HEK293 (cell line): Measurements from ENCODE around the gene OLFM2.

Experiments
- EGR2 ChIP-seq: fragments of 450-650 bp; formaldehyde crosslinking; IDR thresholded peaks from 2 replicates; pipeline ENCODE4 v1.5.1; 2016; ENCODE audit warnings: low read depth, missing biosample characterization, missing genetic modification characterization
- FEZF1 ChIP-seq: fragments of 450-650 bp; formaldehyde crosslinking; IDR thresholded peaks from 2 replicates; pipeline ENCODE4 v1.5.1; 2016; ENCODE audit warnings: missing biosample characterization, missing genetic modification characterization
- GLIS2 ChIP-seq: fragments of 450-650 bp; formaldehyde crosslinking; IDR thresholded peaks from 2 replicates; pipeline ENCODE4 v1.5.1; 2016; ENCODE audit warnings: missing biosample characterization, missing genetic modification characterization
- HOXD13 ChIP-seq: sonication (generic); formaldehyde crosslinking; IDR thresholded peaks from 2 replicates; pipeline ENCODE4 v1.8.0; 2022; ENCODE audit warnings: missing genetic modification reagents, borderline replicate concordance
- KLF10 ChIP-seq: fragments of 450-650 bp; IDR thresholded peaks from 2 replicates; pipeline ENCODE4 v1.5.1; 2018; ENCODE audit warnings: missing biosample characterization, mild to moderate bottlenecking, missing genetic modification characterization
- MZF1 ChIP-seq: fragments of 450-650 bp; formaldehyde crosslinking; IDR thresholded peaks from 2 replicates; pipeline ENCODE4 v1.5.1; 2017; ENCODE audit warnings: missing biosample characterization, missing genetic modification characterization, borderline replicate concordance
- REPIN1 ChIP-seq: fragments of 450-650 bp; formaldehyde crosslinking; IDR thresholded peaks from 2 replicates; pipeline ENCODE4 v1.5.1; 2017; ENCODE audit warnings: missing biosample characterization, missing genetic modification characterization, low read depth
- SP7 ChIP-seq: fragments of 450-650 bp; formaldehyde crosslinking; IDR thresholded peaks from 2 replicates; pipeline ENCODE4 v1.5.1; 2016; ENCODE audit warnings: missing biosample characterization, missing genetic modification characterization
- ZBTB7A ChIP-seq: fragments of 450-650 bp; formaldehyde crosslinking; IDR thresholded peaks from 2 replicates; pipeline ENCODE4 v1.5.1; 2016; ENCODE audit warnings: low read depth, missing biosample characterization, missing genetic modification characterization
- ZFP41 ChIP-seq: fragments of 450-650 bp; formaldehyde crosslinking; IDR thresholded peaks from 2 replicates; pipeline ENCODE4 v1.5.1; 2016; ENCODE audit warnings: missing biosample characterization, missing genetic modification characterization, borderline replicate concordance
- ZNF133 ChIP-seq: fragments of 450-650 bp; formaldehyde crosslinking; IDR thresholded peaks from 2 replicates; pipeline ENCODE4 v1.5.1; 2016; ENCODE audit warnings: missing biosample characterization, missing genetic modification characterization
- ZNF140 ChIP-seq: fragments of 450-650 bp; formaldehyde crosslinking; IDR thresholded peaks from 2 replicates; pipeline ENCODE4 v1.5.1; 2016; ENCODE audit warnings: missing biosample characterization, missing genetic modification characterization
- ZNF169 ChIP-seq: fragments of 450-650 bp; formaldehyde crosslinking; IDR thresholded peaks from 2 replicates; pipeline ENCODE4 v1.5.1; 2016; ENCODE audit warnings: missing biosample characterization, missing genetic modification characterization
- ZNF202 ChIP-seq: fragments of 450-650 bp; formaldehyde crosslinking; IDR thresholded peaks from 2 replicates; pipeline ENCODE4 v1.5.1; 2016; ENCODE audit warnings: missing biosample characterization, missing genetic modification characterization, borderline replicate concordance
- ZNF274 ChIP-seq, 2 experiments: fragments of 200-500 bp in 1 of 2; fragments of 450-650 bp in 1 of 2; sonication (Bioruptor generic) in 1 of 2; formaldehyde crosslinking in 1 of 2; IDR thresholded peaks; 2 replicates each; pipeline versions ENCODE4 v1.5.1 to v1.6.1; 2014 to 2016; ENCODE audit warnings: borderline replicate concordance in 1 of 2, inconsistent platforms in 1 of 2, low read length in 1 of 2, missing biosample characterization in 1 of 2, missing genetic modification characterization in 1 of 2
- ZNF292 ChIP-seq: fragments of 450-650 bp; formaldehyde crosslinking; IDR thresholded peaks from 2 replicates; pipeline ENCODE4 v1.5.1; 2016; ENCODE audit warnings: low read depth, missing biosample characterization, missing genetic modification characterization, borderline replicate concordance
- ZNF37A ChIP-seq: fragments of 450-650 bp; IDR thresholded peaks from 2 replicates; pipeline ENCODE4 v1.5.1; 2018; ENCODE audit warnings: missing biosample characterization, missing genetic modification characterization
- ZNF510 ChIP-seq: fragments of 450-650 bp; formaldehyde crosslinking; IDR thresholded peaks from 2 replicates; pipeline ENCODE4 v1.5.1; 2018; ENCODE audit warnings: mild to moderate bottlenecking, missing genetic modification characterization, missing biosample characterization; ENCODE audit not compliant: insufficient replicate concordance
- ZNF600 ChIP-seq: fragments of 450-650 bp; formaldehyde crosslinking; IDR thresholded peaks from 2 replicates; pipeline ENCODE4 v1.5.1; 2016; ENCODE audit warnings: missing biosample characterization, missing genetic modification characterization
- ZNF747 ChIP-seq: fragments of 450-650 bp; formaldehyde crosslinking; IDR thresholded peaks from 2 replicates; pipeline ENCODE4 v1.5.1; 2016; ENCODE audit warnings: missing biosample characterization, missing genetic modification characterization
- TF ChIP-seq, protein P1 (sequence below): fragments of 450-650 bp; formaldehyde crosslinking; IDR thresholded peaks from 2 replicates; pipeline ENCODE4 v1.5.1; 2017; ENCODE audit warnings: missing biosample characterization, missing genetic modification characterization
- TF ChIP-seq, protein P2 (sequence below): fragments of 450-650 bp; formaldehyde crosslinking; IDR thresholded peaks from 2 replicates; pipeline ENCODE4 v1.5.1; 2016; ENCODE audit warnings: missing biosample characterization, missing genetic modification characterization
- TF ChIP-seq, protein P3 (sequence below): fragments of 450-650 bp; formaldehyde crosslinking; IDR thresholded peaks from 2 replicates; pipeline ENCODE4 v1.5.1; 2017; ENCODE audit warnings: missing biosample characterization, missing genetic modification characterization
- TF ChIP-seq, protein P4 (sequence below): fragments of 450-650 bp; formaldehyde crosslinking; optimal IDR thresholded peaks from 2 replicates; pipeline ENCODE3; 2016; ENCODE audit warnings: missing biosample characterization, mild to moderate bottlenecking, missing genetic modification characterization
- TF ChIP-seq, protein P5 (sequence below): sonication (generic); formaldehyde crosslinking; IDR thresholded peaks from 2 replicates; pipeline ENCODE4 v1.8.1; 2022; ENCODE audit warnings: mild to moderate bottlenecking, moderate library complexity, missing genetic modification reagents
- TF ChIP-seq, protein P6 (sequence below): fragments of 450-650 bp; formaldehyde crosslinking; IDR thresholded peaks from 2 replicates; pipeline ENCODE4 v1.5.1; 2016; ENCODE audit warnings: missing biosample characterization, missing genetic modification characterization
- TF ChIP-seq, protein P7 (sequence below): fragments of 450-650 bp; formaldehyde crosslinking; IDR thresholded peaks from 2 replicates; pipeline ENCODE4 v1.5.1; 2016; ENCODE audit warnings: missing biosample characterization, missing genetic modification characterization

The OLFM2 gene

DNA sequence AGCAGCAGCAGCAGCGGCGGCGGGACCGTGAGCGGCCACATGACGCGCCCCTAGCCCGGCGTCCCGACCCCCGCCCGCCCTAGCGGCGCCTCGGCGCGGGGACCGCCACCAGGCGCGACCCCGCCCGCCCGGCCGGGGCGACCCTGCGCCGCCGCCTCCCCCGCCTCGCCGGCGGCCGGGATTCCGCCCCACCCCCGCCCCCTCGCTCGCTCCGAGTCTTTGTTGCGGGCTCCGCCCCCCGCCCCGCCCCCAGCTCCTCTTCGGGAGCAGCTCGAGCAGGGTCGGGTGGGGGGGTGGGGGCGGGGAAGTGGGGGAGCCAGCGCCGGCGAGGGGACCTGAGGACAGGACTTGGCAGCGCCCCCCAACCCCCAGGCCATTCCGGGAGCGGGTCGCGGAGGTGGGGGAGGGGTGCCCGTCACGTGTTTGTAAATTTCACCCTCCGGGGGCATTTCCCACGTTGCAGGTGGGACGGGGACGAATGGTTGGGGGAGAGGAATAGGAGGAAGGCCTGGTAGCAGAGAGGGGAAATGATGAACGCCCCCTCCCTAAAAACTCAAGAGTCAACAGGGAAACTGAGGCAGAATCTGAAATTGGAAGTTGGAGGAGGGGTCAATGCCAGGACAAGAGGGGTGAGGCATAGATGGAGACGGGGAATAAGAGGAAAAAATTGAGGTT is at the start of gene OLFM2 (continued):
- TF ChIP-seq ZNF37A (tag by site-specific recombination) (no peak), ZNF600 (tag by site-specific recombination) (no peak), FEZF1 (tag by site-specific recombination) (no peak), GLIS2 (tag by site-specific recombination) (no peak), ZNF169 (tag by site-specific recombination) (no peak), ZNF133 (no peak), SP7 (tag by site-specific recombination) (0 out of 2 replicates have a peak, but pooled peaks have one; percentile 15), ZNF510 (tag by site-specific recombination) (no peak), HOXD13 (no peak), ZNF140 (tag by site-specific recombination) (no peak), ZNF202 (tag by site-specific recombination) (no peak), ZBTB7A (tag by site-specific recombination) (0 out of 2 replicates have a peak, but pooled peaks have one; percentile 39), REPIN1 (tag by site-specific recombination) (no peak), ZFP41 (tag by site-specific recombination) (no peak), KLF10 (tag by site-specific recombination) (no peak), ZNF292 (tag by site-specific recombination) (no peak), EGR2 (tag by site-specific recombination) (peak; percentile 30; the same call in 1 of the 2 replicates), ZNF747 (no peak), MZF1 (no peak), ZNF274 (IDR thresholded peaks at IDR 0.05; ENCODE audit: low read length) (no peak), ZNF274 (tag by site-specific recombination; IDR thresholded peaks at IDR 0.05; ENCODE audit: borderline replicate concordance) (no peak)
- TF ChIP-seq, protein P1, sequence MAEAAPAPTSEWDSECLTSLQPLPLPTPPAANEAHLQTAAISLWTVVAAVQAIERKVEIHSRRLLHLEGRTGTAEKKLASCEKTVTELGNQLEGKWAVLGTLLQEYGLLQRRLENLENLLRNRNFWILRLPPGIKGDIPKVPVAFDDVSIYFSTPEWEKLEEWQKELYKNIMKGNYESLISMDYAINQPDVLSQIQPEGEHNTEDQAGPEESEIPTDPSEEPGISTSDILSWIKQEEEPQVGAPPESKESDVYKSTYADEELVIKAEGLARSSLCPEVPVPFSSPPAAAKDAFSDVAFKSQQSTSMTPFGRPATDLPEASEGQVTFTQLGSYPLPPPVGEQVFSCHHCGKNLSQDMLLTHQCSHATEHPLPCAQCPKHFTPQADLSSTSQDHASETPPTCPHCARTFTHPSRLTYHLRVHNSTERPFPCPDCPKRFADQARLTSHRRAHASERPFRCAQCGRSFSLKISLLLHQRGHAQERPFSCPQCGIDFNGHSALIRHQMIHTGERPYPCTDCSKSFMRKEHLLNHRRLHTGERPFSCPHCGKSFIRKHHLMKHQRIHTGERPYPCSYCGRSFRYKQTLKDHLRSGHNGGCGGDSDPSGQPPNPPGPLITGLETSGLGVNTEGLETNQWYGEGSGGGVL (tag by site-specific recombination), result 0 out of 2 replicates have a peak, but pooled peaks have one; percentile 35
- TF ChIP-seq, protein P2, sequence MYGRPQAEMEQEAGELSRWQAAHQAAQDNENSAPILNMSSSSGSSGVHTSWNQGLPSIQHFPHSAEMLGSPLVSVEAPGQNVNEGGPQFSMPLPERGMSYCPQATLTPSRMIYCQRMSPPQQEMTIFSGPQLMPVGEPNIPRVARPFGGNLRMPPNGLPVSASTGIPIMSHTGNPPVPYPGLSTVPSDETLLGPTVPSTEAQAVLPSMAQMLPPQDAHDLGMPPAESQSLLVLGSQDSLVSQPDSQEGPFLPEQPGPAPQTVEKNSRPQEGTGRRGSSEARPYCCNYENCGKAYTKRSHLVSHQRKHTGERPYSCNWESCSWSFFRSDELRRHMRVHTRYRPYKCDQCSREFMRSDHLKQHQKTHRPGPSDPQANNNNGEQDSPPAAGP (tag by site-specific recombination), result no peak
- TF ChIP-seq, protein P3, sequence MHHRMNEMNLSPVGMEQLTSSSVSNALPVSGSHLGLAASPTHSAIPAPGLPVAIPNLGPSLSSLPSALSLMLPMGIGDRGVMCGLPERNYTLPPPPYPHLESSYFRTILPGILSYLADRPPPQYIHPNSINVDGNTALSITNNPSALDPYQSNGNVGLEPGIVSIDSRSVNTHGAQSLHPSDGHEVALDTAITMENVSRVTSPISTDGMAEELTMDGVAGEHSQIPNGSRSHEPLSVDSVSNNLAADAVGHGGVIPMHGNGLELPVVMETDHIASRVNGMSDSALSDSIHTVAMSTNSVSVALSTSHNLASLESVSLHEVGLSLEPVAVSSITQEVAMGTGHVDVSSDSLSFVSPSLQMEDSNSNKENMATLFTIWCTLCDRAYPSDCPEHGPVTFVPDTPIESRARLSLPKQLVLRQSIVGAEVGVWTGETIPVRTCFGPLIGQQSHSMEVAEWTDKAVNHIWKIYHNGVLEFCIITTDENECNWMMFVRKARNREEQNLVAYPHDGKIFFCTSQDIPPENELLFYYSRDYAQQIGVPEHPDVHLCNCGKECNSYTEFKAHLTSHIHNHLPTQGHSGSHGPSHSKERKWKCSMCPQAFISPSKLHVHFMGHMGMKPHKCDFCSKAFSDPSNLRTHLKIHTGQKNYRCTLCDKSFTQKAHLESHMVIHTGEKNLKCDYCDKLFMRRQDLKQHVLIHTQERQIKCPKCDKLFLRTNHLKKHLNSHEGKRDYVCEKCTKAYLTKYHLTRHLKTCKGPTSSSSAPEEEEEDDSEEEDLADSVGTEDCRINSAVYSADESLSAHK, result no peak
- TF ChIP-seq, protein P4, sequence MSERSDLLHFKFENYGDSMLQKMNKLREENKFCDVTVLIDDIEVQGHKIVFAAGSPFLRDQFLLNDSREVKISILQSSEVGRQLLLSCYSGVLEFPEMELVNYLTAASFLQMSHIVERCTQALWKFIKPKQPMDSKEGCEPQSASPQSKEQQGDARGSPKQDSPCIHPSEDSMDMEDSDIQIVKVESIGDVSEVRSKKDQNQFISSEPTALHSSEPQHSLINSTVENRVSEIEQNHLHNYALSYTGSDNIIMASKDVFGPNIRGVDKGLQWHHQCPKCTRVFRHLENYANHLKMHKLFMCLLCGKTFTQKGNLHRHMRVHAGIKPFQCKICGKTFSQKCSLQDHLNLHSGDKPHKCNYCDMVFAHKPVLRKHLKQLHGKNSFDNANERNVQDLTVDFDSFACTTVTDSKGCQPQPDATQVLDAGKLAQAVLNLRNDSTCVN (tag by site-specific recombination), result peak; percentile 4
- TF ChIP-seq, protein P5, sequence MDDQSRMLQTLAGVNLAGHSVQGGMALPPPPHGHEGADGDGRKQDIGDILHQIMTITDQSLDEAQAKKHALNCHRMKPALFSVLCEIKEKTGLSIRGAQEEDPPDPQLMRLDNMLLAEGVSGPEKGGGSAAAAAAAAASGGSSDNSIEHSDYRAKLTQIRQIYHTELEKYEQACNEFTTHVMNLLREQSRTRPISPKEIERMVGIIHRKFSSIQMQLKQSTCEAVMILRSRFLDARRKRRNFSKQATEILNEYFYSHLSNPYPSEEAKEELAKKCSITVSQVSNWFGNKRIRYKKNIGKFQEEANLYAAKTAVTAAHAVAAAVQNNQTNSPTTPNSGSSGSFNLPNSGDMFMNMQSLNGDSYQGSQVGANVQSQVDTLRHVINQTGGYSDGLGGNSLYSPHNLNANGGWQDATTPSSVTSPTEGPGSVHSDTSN (CRISPR knock-in tag), result no peak
- TF ChIP-seq, protein P6, sequence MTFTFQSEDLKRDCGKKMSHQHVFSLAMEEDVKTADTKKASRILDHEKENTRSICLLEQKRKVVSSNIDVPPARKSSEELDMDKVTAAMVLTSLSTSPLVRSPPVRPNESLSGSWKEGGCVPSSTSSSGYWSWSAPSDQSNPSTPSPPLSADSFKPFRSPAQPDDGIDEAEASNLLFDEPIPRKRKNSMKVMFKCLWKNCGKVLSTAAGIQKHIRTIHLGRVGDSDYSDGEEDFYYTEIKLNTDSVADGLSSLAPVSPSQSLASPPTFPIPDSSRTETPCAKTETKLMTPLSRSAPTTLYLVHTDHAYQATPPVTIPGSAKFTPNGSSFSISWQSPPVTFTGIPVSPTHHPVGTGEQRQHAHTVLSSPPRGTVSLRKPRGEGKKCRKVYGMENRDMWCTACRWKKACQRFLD (tag by site-specific recombination), result no peak
- TF ChIP-seq, protein P7, sequence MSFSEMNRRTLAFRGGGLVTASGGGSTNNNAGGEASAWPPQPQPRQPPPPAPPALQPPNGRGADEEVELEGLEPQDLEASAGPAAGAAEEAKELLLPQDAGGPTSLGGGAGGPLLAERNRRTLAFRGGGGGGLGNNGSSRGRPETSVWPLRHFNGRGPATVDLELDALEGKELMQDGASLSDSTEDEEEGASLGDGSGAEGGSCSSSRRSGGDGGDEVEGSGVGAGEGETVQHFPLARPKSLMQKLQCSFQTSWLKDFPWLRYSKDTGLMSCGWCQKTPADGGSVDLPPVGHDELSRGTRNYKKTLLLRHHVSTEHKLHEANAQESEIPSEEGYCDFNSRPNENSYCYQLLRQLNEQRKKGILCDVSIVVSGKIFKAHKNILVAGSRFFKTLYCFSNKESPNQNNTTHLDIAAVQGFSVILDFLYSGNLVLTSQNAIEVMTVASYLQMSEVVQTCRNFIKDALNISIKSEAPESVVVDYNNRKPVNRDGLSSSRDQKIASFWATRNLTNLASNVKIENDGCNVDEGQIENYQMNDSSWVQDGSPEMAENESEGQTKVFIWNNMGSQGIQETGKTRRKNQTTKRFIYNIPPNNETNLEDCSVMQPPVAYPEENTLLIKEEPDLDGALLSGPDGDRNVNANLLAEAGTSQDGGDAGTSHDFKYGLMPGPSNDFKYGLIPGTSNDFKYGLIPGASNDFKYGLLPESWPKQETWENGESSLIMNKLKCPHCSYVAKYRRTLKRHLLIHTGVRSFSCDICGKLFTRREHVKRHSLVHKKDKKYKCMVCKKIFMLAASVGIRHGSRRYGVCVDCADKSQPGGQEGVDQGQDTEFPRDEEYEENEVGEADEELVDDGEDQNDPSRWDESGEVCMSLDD (tag by site-specific recombination), result 0 out of 2 replicates have a peak, but pooled peaks have one; percentile 22
